Activated naive CD8-positive, alpha-beta T cell treated with anti-CD3 and anti-CD28 coated beads, Interleukin-2, amount 50 U/mL, for 24 hours (primary cell): Measurements from ENCODE around the gene OPCML.

ENCODE experiments used
- ATAC-seq: fragments of 150-1000 bp; cut with Tn5 transposase; one replicate; pipeline ENCODE4 v1.10.0; 2021
- DNase-seq: peaks from one replicate; pipeline ENCODE4 v3.0.0; 2021
- H3K27ac Mint-ChIP-seq: one replicate; pipeline ENCODE4 v1.8.0; 2021; ENCODE audit warnings: mild to moderate bottlenecking, mixed read lengths
- H3K27me3 Mint-ChIP-seq: one replicate; pipeline ENCODE4 v1.8.0; 2021; ENCODE audit warnings: mixed read lengths
- H3K36me3 Mint-ChIP-seq: one replicate; pipeline ENCODE4 v1.8.0; 2021; ENCODE audit warnings: low read depth, mixed read lengths
- H3K4me1 Mint-ChIP-seq: one replicate; pipeline ENCODE4 v1.8.0; 2021; ENCODE audit warnings: mixed read lengths
- H3K4me3 Mint-ChIP-seq: one replicate; pipeline ENCODE4 v1.8.0; 2021; ENCODE audit warnings: mild to moderate bottlenecking, moderate library complexity, mixed read lengths
- H3K9me3 Mint-ChIP-seq: one replicate; pipeline ENCODE4 v1.8.0; 2021; ENCODE audit warnings: mixed read lengths

Gene OPCML

GRCh38 chr11:133441964-133442660 lies 90.2 kb downstream of the OPCML start:
- Mint-ChIP-seq H3K4me1 (no peaks in the 10 kb centered on the region), H3K27me3 (no peaks in the 10 kb centered on the region), H3K27ac (no peak overlapping the region), H3K36me3 (no peaks in the 10 kb centered on the region), H3K9me3 (no peaks in the 10 kb centered on the region), H3K4me3 (no peak overlapping the region)
- no peak for ATAC-seq
- no peak for DNase-seq

GRCh38 chr11:133425992-133426391 lies 106.3 kb downstream of the OPCML start:
- no peaks in the 10 kb centered on the region for H3K4me1 Mint-ChIP-seq
- no peak overlapping the region for H3K27ac Mint-ChIP-seq

GRCh38 chr11:133425245-133425644 lies 107.1 kb downstream of the OPCML start:
- no peaks in the 10 kb centered on the region for H3K9me3 Mint-ChIP-seq
- no peaks in the 10 kb centered on the region for H3K27me3 Mint-ChIP-seq
- H3K36me3 Mint-ChIP-seq, result no peaks in the 10 kb centered on the region

More at GRCh38 chr11:133425992-133426391, 106.3 kb downstream of the OPCML start:
- DNase-seq (no peak), ATAC-seq (no peak)
- Mint-ChIP-seq H3K27me3 (no peaks in the 10 kb centered on the region), H3K9me3 (no peaks in the 10 kb centered on the region), H3K4me3 (no peak overlapping the region), H3K36me3 (no peaks in the 10 kb centered on the region)

GRCh38 chr11:133418218-133418617 lies 114.1 kb downstream of the OPCML start:
- DNase-seq (no peak), ATAC-seq (no peak)
- no peaks in the 10 kb centered on the region for H3K4me1 Mint-ChIP-seq
- no peak overlapping the region for H3K27ac Mint-ChIP-seq
- H3K36me3 Mint-ChIP-seq, result no peaks in the 10 kb centered on the region
- H3K4me3 Mint-ChIP-seq, result no peak overlapping the region
- no peaks in the 10 kb centered on the region for H3K27me3 Mint-ChIP-seq
- H3K9me3 Mint-ChIP-seq, result peaks cover 4% of the 10 kb centered on the region

More at GRCh38 chr11:133425245-133425644, 107.1 kb downstream of the OPCML start:
- no peaks in the 10 kb centered on the region for H3K4me1 Mint-ChIP-seq
- no peak overlapping the region for H3K27ac Mint-ChIP-seq
- ATAC-seq (no peak), DNase-seq (no peak)
- H3K4me3 Mint-ChIP-seq, result no peak overlapping the region

- no peak for DNase-seq
- Mint-ChIP-seq H3K4me3 (no peak overlapping the region), H3K36me3 (no peaks in the 10 kb centered on the region), H3K27ac (no peak overlapping the region), H3K4me1 (no peaks in the 10 kb centered on the region), H3K27me3 (no peaks in the 10 kb centered on the region), H3K9me3 (peaks cover 4% of the 10 kb centered on the region)
- ATAC-seq, result no peak
These were observed 117.8 kb downstream of the OPCML start for GRCh38 chr11:133414506-133414905.

GRCh38 chr11:133413703-133414102 lies 118.6 kb downstream of the OPCML start:
- no peak overlapping the region for H3K27ac Mint-ChIP-seq
- no peak overlapping the region for H3K4me3 Mint-ChIP-seq
- H3K27me3 Mint-ChIP-seq, result no peaks in the 10 kb centered on the region
- ATAC-seq (no peak), DNase-seq (no peak)
- H3K36me3 Mint-ChIP-seq, result no peaks in the 10 kb centered on the region
- no peaks in the 10 kb centered on the region for H3K9me3 Mint-ChIP-seq
- no peaks in the 10 kb centered on the region for H3K4me1 Mint-ChIP-seq

GRCh38 chr11:133409799-133410198 lies 122.5 kb downstream of the OPCML start:
- Mint-ChIP-seq H3K4me1 (no peaks in the 10 kb centered on the region), H3K36me3 (no peaks in the 10 kb centered on the region), H3K27ac (no peak overlapping the region), H3K9me3 (no peaks in the 10 kb centered on the region), H3K27me3 (no peaks in the 10 kb centered on the region), H3K4me3 (no peak overlapping the region)
- DNase-seq (no peak), ATAC-seq (no peak)

GRCh38 chr11:133408936-133409335 lies 123.4 kb downstream of the OPCML start:
- H3K9me3 Mint-ChIP-seq, result no peaks in the 10 kb centered on the region
- H3K4me3 Mint-ChIP-seq, result no peak overlapping the region
- no peaks in the 10 kb centered on the region for H3K27me3 Mint-ChIP-seq
- no peak for DNase-seq
- no peak overlapping the region for H3K27ac Mint-ChIP-seq
- no peak for ATAC-seq
- H3K36me3 Mint-ChIP-seq, result no peaks in the 10 kb centered on the region
- H3K4me1 Mint-ChIP-seq, result no peaks in the 10 kb centered on the region

GRCh38 chr11:133408402-133408801 lies 123.9 kb downstream of the OPCML start:
- H3K27ac Mint-ChIP-seq, result no peak overlapping the region
- no peaks in the 10 kb centered on the region for H3K36me3 Mint-ChIP-seq
- no peaks in the 10 kb centered on the region for H3K4me1 Mint-ChIP-seq
- no peak for ATAC-seq
- no peak for DNase-seq
- H3K27me3 Mint-ChIP-seq, result no peaks in the 10 kb centered on the region
- H3K9me3 Mint-ChIP-seq, result no peaks in the 10 kb centered on the region
- H3K4me3 Mint-ChIP-seq, result no peak overlapping the region

GRCh38 chr11:133406489-133406888 lies 125.8 kb downstream of the OPCML start:
- H3K4me3 Mint-ChIP-seq, result no peak overlapping the region
- H3K27ac Mint-ChIP-seq, result no peak overlapping the region
- no peaks in the 10 kb centered on the region for H3K4me1 Mint-ChIP-seq
- H3K36me3 Mint-ChIP-seq, result no peaks in the 10 kb centered on the region
- DNase-seq, result no peak
- no peak for ATAC-seq
- H3K9me3 Mint-ChIP-seq, result no peaks in the 10 kb centered on the region
- H3K27me3 Mint-ChIP-seq, result no peaks in the 10 kb centered on the region

GRCh38 chr11:133403900-133404299 lies 128.4 kb downstream of the OPCML start:
- Mint-ChIP-seq H3K36me3 (no peaks in the 10 kb centered on the region), H3K4me1 (no peaks in the 10 kb centered on the region), H3K4me3 (no peak overlapping the region), H3K27ac (no peak overlapping the region), H3K27me3 (no peaks in the 10 kb centered on the region), H3K9me3 (no peaks in the 10 kb centered on the region)
- ATAC-seq (no peak), DNase-seq (no peak)

GRCh38 chr11:133402551-133402950 lies 129.8 kb downstream of the OPCML start:
- no peak overlapping the region for H3K27ac Mint-ChIP-seq
- H3K9me3 Mint-ChIP-seq, result no peaks in the 10 kb centered on the region
- H3K27me3 Mint-ChIP-seq, result no peaks in the 10 kb centered on the region
- H3K4me3 Mint-ChIP-seq, result no peak overlapping the region
- ATAC-seq (no peak), DNase-seq (no peak)
- no peaks in the 10 kb centered on the region for H3K36me3 Mint-ChIP-seq
- no peaks in the 10 kb centered on the region for H3K4me1 Mint-ChIP-seq

- H3K36me3 Mint-ChIP-seq, result no peaks in the 10 kb centered on the region
- ATAC-seq (no peak), DNase-seq (no peak)
- no peaks in the 10 kb centered on the region for H3K4me1 Mint-ChIP-seq
- H3K4me3 Mint-ChIP-seq, result no peak overlapping the region
- no peak overlapping the region for H3K27ac Mint-ChIP-seq
- H3K27me3 Mint-ChIP-seq, result no peaks in the 10 kb centered on the region
- H3K9me3 Mint-ChIP-seq, result no peaks in the 10 kb centered on the region
These were observed 132.3 kb downstream of the OPCML start for GRCh38 chr11:133399855-133400625.

GRCh38 chr11:133399294-133399693 lies 133.0 kb downstream of the OPCML start:
- H3K4me1 Mint-ChIP-seq, result no peaks in the 10 kb centered on the region
- H3K27me3 Mint-ChIP-seq, result no peaks in the 10 kb centered on the region
- DNase-seq (no peak), ATAC-seq (no peak)
- no peak overlapping the region for H3K27ac Mint-ChIP-seq
- H3K9me3 Mint-ChIP-seq, result no peaks in the 10 kb centered on the region
- H3K4me3 Mint-ChIP-seq, result no peak overlapping the region
- no peaks in the 10 kb centered on the region for H3K36me3 Mint-ChIP-seq

GRCh38 chr11:133390803-133391202 lies 141.5 kb downstream of the OPCML start:
- no peaks in the 10 kb centered on the region for H3K36me3 Mint-ChIP-seq
- no peaks in the 10 kb centered on the region for H3K4me1 Mint-ChIP-seq
- ATAC-seq (no peak), DNase-seq (no peak)
- H3K27ac Mint-ChIP-seq, result no peak overlapping the region
- H3K27me3 Mint-ChIP-seq, result no peaks in the 10 kb centered on the region
- H3K4me3 Mint-ChIP-seq, result no peak overlapping the region
- no peaks in the 10 kb centered on the region for H3K9me3 Mint-ChIP-seq
